ENCODE data around the gene FRS2.

DNA sequence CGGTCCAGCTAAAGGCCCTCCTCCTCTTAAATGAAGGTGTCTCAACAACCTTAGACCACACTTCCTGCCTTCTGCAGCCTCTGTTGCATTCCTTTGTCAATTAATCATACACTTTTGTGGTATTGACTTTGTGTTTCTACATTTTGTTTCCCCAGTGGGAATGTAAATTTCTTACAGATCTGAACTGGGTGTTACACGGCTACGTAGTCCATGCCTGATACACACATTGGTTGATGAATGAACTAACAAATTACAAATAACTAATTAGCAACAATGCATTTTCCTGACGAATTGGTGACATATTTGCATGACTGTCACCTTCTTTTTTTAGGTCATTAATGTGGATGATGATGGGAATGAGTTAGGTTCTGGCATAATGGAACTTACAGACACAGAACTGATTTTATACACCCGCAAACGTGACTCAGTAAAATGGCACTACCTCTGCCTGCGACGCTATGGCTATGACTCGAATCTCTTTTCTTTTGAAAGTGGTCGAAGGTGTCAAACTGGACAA is 99.9 kb downstream of the FRS2 start:
- TF ChIP-seq, protein P1, sequence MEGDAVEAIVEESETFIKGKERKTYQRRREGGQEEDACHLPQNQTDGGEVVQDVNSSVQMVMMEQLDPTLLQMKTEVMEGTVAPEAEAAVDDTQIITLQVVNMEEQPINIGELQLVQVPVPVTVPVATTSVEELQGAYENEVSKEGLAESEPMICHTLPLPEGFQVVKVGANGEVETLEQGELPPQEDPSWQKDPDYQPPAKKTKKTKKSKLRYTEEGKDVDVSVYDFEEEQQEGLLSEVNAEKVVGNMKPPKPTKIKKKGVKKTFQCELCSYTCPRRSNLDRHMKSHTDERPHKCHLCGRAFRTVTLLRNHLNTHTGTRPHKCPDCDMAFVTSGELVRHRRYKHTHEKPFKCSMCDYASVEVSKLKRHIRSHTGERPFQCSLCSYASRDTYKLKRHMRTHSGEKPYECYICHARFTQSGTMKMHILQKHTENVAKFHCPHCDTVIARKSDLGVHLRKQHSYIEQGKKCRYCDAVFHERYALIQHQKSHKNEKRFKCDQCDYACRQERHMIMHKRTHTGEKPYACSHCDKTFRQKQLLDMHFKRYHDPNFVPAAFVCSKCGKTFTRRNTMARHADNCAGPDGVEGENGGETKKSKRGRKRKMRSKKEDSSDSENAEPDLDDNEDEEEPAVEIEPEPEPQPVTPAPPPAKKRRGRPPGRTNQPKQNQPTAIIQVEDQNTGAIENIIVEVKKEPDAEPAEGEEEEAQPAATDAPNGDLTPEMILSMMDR (IDR thresholded peaks at IDR 0.05) = no peak
- TF ChIP-seq POLR2A (IDR thresholded peaks at IDR 0.05) = no peak
- TF ChIP-seq EP300 (IDR thresholded peaks at IDR 0.05) = no peak

Measured in ovary (tissue), 3 donors.